ENCODE data around the gene TRAPPC14. TPM values are rescaled to one million over a fixed set of nuclear protein-coding genes. Genes with fewer than 3 reads are reported as not detected.

Gene TRAPPC14
- total and polyA plus RNA-seq, 9 of the 15 experiments (the other 6 are each of a cell fraction or from before 2014, with no cell fraction given): 0.42 to 45.9 (median 18.2) TPM

DNA sequence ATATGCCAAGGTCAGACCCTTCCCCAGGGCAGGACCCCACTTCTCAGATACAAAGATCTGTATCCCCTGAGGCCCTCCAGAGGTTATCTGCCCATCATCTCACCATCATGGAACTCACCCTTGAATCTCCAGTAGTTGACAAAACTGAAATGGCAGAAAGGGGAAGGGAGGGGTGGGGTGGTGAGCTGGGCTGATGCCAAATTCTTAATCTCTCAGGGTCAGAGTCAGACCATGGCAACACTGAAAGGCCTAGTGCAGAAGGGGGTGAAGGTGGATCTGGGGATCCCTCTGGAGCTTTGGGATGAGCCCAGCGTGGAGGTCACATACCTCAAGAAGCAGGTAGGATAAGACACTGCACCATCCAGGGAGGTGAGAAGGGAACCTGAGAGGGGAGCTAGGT is 36.0 kb downstream of the TRAPPC14 start (continued):
- TF ChIP-seq BCLAF1 (IDR thresholded peaks at IDR 0.05; ENCODE audit: borderline replicate concordance in 1 of 2, control insufficient read depth in 1 of 2, low read depth in 2 of 2, low read length in 1 of 2): no peak
- TF ChIP-seq SNRNP70 (optimal IDR thresholded peaks at IDR 0.05; ENCODE audit: low read depth, low read length): no peak
- TF ChIP-seq HDAC1 (IDR thresholded peaks at IDR 0.05): no peak
- no peak for TF ChIP-seq TRIM28 (IDR thresholded peaks at IDR 0.05)
- no peak for TF ChIP-seq TEAD2 (tag; IDR thresholded peaks at IDR 0.05)
- 0 out of 2 replicates have a peak, but pooled peaks have one; percentile 23 for TF ChIP-seq ZNF592 (IDR thresholded peaks at IDR 0.05)
- TF ChIP-seq FOXO4 (CRISPR knock-in tag; IDR thresholded peaks at IDR 0.05): no peak
- TF ChIP-seq, protein P1, sequence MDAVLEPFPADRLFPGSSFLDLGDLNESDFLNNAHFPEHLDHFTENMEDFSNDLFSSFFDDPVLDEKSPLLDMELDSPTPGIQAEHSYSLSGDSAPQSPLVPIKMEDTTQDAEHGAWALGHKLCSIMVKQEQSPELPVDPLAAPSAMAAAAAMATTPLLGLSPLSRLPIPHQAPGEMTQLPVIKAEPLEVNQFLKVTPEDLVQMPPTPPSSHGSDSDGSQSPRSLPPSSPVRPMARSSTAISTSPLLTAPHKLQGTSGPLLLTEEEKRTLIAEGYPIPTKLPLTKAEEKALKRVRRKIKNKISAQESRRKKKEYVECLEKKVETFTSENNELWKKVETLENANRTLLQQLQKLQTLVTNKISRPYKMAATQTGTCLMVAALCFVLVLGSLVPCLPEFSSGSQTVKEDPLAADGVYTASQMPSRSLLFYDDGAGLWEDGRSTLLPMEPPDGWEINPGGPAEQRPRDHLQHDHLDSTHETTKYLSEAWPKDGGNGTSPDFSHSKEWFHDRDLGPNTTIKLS (IDR thresholded peaks at IDR 0.05; ENCODE audit: borderline replicate concordance, low read depth): no peak
- no peak for TF ChIP-seq ETS2 (tag; IDR thresholded peaks at IDR 0.05; ENCODE audit: borderline replicate concordance, poor library complexity, severe bottlenecking)
- peak; percentile 82 for TF ChIP-seq VEZF1 (CRISPR knock-in tag; IDR thresholded peaks at IDR 0.05)
- TF ChIP-seq PHB (CRISPR knock-in tag; IDR thresholded peaks at IDR 0.05): no peak
- TF ChIP-seq ZBTB7A (IDR thresholded peaks at IDR 0.05; ENCODE audit: borderline replicate concordance, control insufficient read depth, low read depth, low read length): peak; percentile 37; the same call in 1 of the 2 replicates
- TF ChIP-seq CTCF (IDR thresholded peaks at IDR 0.05 in 2 of 3, conservative IDR thresholded peaks at IDR 0.05 in 1 of 3; ENCODE audit: insufficient read depth in 2 of 3, low read depth in 1 of 3, low read length in 3 of 3): no peak
